Fibroblast of peridontal ligament (primary cell): ENCODE measurements around the gene FHIT.
"Not testable (repeated sequence)": the region's sequence is repeated elsewhere in the genome, so short reads cannot be mapped to it uniquely, and the experiment has no call there.

ENCODE experiments used
- DNase-seq: peaks from one replicate; pipeline ENCODE4 v3.0.0-alpha.2; 2010; ENCODE audit errors: extremely low read depth

Gene FHIT

GRCh38 chr3:60920519-60920918 is 330.7 kb downstream of the FHIT start:
- no peak for DNase-seq

- no peak for DNase-seq
Observed at GRCh38 chr3:60919296-60919695, 332.0 kb downstream of the FHIT start.

GRCh38 chr3:60917141-60917540 is 334.1 kb downstream of the FHIT start:
- DNase-seq, result no peak

- DNase-seq, result no peak
Observed at GRCh38 chr3:60916546-60916945, 334.7 kb downstream of the FHIT start.

GRCh38 chr3:60913474-60913873 is 337.8 kb downstream of the FHIT start:
- no peak for DNase-seq

GRCh38 chr3:60912876-60913275 is 338.4 kb downstream of the FHIT start:
- DNase-seq, result no peak

- DNase-seq, result no peak
Observed at GRCh38 chr3:60912142-60912541, 339.1 kb downstream of the FHIT start.

GRCh38 chr3:60909526-60909925 is 341.7 kb downstream of the FHIT start:
- no peak for DNase-seq

- no peak for DNase-seq
Observed at GRCh38 chr3:60906283-60906682, 345.0 kb downstream of the FHIT start.

GRCh38 chr3:60898321-60898720 is 352.9 kb downstream of the FHIT start:
- no peak for DNase-seq

GRCh38 chr3:60893946-60894345 is 357.3 kb downstream of the FHIT start:
- no peak for DNase-seq

- no peak for DNase-seq
Observed at GRCh38 chr3:60890226-60890625, 361.0 kb downstream of the FHIT start.

- not testable (repeated sequence) for DNase-seq
Observed at GRCh38 chr3:60888952-60889351, 362.3 kb downstream of the FHIT start.

- DNase-seq, result no peak
Observed at GRCh38 chr3:60887574-60887973, 363.7 kb downstream of the FHIT start.

GRCh38 chr3:60886518-60886917 is 364.7 kb downstream of the FHIT start:
- DNase-seq, result no peak

GRCh38 chr3:60884005-60884404 is 367.2 kb downstream of the FHIT start:
- DNase-seq, result no peak

GRCh38 chr3:60877188-60877587 is 374.1 kb downstream of the FHIT start:
- DNase-seq, result no peak

GRCh38 chr3:60870396-60870795 is 380.9 kb downstream of the FHIT start:
- no peak for DNase-seq

- DNase-seq, result no peak
Observed at GRCh38 chr3:60867200-60867599, 384.1 kb downstream of the FHIT start.

- DNase-seq, result no peak
Observed at GRCh38 chr3:60856257-60857046, 394.8 kb downstream of the FHIT start.

GRCh38 chr3:60855250-60855649 is 396.0 kb downstream of the FHIT start:
- no peak for DNase-seq

- DNase-seq, result no peak
Observed at GRCh38 chr3:60854791-60855190, 396.5 kb downstream of the FHIT start.

GRCh38 chr3:60847791-60848190 is 403.5 kb downstream of the FHIT start:
- DNase-seq, result no peak

GRCh38 chr3:60844256-60844655 is 407.0 kb downstream of the FHIT start:
- DNase-seq, result no peak
